HG03064 (cell line): Measurements from ENCODE around the gene CLIC3.
"Not testable (repeated sequence)": the region's sequence is repeated elsewhere in the genome, so short reads cannot be mapped to it uniquely, and the experiment has no call there.

ENCODE experiments used
- ATAC-seq: cut with Tn5 transposase; IDR thresholded peaks from one replicate; pipeline ENCODE4 v1.9.1; 2021; ENCODE audit warnings: low read depth; ENCODE audit not compliant: unreplicated experiment

The CLIC3 gene

DNA sequence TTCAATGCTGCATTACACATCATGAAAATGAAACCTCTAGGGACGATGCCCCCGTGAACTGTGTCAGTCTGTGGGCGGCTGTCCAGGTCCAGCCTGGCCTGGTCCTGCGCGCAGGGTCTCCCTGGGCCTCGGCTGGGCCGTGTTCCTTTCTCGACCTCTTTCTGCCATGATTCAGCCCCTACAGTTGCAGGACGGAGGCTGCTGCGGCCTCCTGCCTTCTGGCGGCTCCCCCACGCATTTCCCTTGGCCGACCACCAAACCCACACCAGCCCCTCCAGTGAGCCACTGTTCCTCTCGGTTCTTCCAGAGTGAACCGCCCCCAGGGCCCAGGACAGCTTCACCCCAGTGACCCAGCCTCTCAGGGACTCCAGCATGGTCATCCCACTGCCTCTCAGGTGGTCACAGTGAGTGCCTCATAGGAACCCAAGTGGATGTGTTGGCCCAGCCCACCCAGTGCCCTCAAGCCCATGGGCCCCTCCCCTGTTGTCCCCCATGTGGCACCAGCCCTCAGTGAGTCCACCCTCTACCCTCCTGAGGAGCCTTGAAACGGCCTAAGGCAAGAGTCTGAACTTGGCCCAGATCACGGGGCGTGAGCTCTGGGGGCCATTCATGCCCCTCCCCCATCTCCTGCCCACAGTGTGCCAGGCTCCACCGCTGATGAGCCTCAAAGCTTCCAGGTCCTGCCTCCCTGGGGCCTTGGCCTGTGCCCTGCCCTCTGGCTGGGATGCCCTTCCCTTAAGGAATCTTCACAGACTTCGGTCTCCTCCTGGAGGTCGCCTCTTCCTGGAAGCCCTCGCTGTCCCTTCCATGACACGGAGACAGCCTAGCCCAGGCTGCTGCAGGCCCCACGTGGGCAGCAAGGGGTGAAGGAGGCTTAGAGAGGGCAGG, 10.0 kb upstream of the CLIC3 start:
- no peak for ATAC-seq

GRCh38 chr9:137004285-137004684, 7.9 kb upstream of the CLIC3 start:
- ATAC-seq: not testable (repeated sequence)

DNA sequence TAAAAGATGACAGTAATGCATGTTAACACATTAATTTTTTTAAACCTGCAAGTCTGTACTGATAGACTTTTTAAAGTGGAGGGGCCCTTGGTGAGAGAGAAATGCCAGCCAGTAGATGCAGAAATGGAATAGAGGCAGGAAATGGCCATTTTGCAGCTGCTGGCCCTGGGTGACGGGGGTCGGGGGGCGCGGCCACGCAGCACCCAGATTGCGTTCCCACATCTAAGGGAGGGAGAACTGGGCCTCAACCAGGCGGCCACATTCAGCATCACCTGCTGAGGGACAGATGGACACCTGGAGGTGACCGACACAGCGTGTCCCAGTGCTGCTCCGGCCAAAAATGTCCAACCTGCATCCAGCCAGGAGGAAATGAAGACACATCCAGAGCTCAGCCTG, 6.3 kb upstream of the CLIC3 start:
- no peak for ATAC-seq

- ATAC-seq: no peak
Observed at GRCh38 chr9:137001857-137002645, 5.7 kb upstream of the CLIC3 start.

- peak; percentile 60 for ATAC-seq
Observed at GRCh38 chr9:137000177-137000930, 4.0 kb upstream of the CLIC3 start.

DNA sequence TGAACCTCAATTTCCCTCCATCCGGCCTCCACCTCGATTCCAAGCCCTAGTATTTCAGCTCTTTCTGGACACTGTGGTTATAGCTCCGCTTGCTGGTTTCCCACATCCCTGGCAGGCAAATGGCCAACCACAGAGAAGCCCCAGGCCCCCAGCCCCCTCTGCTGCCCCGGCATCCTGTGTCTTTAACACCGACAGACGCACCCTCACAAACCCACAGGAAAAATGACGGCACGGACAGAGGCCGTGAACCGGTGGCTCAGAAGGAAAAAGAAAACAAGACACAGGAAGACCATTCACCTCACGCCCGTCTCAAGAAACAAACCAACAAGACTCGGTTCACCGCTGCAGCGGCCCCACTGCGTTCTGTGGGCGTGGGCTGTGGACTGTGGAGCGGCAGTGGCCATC, 1.5 kb upstream of the CLIC3 start:
- ATAC-seq: no peak

DNA sequence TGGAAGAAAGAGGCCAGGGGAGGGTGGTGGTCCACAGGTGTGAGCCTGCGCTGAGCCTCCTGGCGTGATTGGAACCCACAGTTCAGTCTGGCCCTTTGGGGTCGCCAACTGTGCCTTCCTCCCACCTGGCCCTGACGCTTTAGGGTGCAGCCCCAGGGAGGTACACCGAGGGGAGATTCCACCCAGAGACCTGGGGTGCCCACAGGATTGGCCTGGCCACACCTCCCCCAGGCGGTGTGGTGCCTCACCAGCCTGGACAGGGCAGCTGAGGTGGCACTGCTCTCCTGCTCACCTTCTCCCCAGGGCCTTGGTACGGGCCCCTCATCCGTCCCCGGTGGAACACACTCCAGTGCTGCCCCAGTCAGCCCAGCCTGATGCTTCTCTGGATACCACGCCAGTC, 1.0 kb upstream of the CLIC3 start:
- no peak for ATAC-seq

DNA sequence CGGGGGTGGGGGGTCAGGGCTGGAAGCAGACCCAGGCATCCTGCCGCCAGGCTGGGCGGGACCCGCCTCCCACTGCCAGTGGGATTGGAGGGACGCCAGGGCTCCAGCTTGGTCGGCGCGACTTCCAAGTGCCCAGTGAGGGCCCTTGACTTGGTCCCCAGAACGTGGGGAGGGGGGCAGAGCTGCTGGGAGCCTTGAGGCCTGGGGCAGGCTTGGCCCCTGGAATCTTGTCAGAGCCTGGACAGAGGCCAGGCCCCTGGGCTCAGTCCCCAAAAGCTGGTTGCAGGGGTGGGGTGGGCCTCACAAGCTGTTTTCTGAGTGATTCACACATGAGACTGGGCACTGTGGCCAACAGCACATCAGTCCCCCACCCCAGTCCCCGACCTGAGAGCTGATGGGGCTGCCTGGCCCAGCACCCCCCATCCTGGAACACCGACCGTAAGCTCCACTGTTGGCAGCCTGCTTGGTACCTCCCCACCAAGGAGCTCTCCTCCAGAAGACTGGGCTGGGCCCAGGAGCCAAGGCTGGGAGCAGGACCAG, 526 bp downstream of the CLIC3 start:
- no peak for ATAC-seq

GRCh38 chr9:136995362-136995761, 1.0 kb downstream of the CLIC3 start:
- no peak for ATAC-seq

- no peak for ATAC-seq
Observed at GRCh38 chr9:136994888-136995230, 1.5 kb downstream of the CLIC3 start.

GRCh38 chr9:136994180-136994887, 2.0 kb downstream of the CLIC3 start:
- ATAC-seq: no peak

- no peak for ATAC-seq
Observed at GRCh38 chr9:136992819-136993369, 3.5 kb downstream of the CLIC3 start.

GRCh38 chr9:136991993-136992818, 4.2 kb downstream of the CLIC3 start, which contains the start of gene PAXX:
Gene PAXX, plus strand, starts transcription at chr9:136992422. Its CDS starts 22 bp downstream, at chr9:136992444.
- peak; percentile 77 for ATAC-seq

DNA sequence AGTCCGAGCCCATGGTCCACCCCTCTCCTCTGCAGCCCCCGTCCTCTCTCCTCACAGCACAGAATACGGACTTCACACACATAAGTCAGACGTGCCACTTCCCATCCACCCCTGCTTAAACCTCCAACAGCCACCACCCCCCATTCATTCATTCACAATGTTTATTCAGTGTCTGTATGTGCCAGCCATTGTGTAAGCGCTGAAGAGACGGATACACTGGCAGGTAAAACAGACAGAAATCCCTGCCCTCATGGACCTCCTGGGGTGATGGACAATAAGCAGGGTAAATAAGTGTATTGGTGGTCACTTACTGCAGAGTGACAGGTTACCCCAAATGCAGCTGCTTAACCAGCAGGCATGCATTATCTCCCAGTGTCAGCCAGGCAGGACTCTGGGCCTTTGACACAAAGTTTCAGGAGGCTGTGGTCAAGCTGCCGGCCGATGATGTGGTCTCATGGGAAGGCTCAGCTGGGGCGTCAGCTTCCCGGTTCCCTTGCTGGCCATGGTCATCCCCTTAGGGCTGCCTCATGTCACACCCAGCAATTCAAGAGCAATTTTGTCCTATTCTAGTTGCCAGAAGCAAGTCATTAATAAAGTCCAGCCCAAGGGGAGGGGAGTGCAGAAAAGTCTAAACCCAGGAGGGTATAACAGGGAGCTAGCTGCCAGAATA, 6.0 kb downstream of the CLIC3 start:
- no peak for ATAC-seq

- ATAC-seq: no peak
Observed at GRCh38 chr9:136988872-136989271, 7.5 kb downstream of the CLIC3 start.

- no peak for ATAC-seq
Observed at GRCh38 chr9:136985853-136986252, 10.5 kb downstream of the CLIC3 start.

DNA sequence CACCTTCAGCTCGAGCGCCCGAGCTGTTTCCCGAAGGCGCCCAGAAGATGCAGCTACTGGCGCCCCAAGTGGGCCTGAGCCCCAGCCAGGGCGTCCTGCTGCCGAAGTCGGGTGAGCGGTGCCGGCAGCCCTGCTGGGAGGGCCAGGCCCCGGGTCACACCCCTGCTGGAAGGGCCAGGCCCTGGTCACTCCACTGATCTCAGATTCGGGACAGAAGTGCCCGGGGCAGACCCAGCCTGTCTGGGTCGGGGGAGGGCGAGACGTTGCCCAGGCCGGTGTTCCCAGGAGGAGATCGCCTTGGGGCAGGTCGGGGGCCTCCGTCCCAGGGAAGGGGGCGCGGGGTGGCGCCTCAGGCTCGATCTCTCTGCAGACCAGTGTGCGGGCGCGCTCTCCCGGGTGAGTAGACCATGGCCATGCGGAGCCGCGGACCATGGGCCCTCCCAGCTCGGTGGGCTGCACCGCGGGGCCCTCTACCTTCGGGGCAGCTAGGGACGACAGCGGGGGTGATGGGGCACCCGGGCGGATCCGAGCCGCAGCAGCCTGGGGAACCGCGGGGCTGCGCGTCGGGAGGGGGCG, 11.3 kb downstream of the CLIC3 start:
- no peak for ATAC-seq

DNA sequence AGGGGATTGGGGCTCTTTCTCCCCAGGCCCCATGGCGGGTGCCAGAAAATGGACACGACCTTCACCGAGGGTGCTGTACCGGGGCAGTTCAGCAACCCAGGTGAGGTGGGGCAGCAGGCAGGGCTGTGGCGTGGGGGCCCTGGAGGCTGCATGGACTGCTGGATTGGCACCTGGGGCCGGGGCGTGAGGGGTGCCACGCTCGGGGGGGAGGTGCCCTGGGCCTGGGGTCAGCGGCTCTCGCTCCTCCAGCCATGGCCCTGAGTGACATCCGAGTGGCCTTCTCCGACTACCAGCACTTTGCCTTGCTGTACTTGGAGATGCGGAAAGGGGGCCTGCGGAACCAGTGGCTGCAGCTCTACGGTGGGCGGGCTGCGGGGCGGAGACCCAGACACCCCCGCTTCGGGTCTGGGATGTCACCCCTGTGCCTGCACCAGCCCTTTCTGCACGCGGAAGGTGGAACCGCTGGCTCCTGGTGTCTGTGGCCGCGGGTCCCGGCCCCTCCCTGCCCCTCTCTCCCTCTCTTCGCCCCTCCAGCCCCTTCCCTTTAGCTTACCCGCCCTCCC, 11.8 kb downstream of the CLIC3 start:
- ATAC-seq: no peak
